A549 (cell line): ENCODE data around the gene LDLRAD4. TPM values are rescaled to one million over a fixed set of nuclear protein-coding genes. Genes with fewer than 3 reads are reported as not detected.

ENCODE experiments used
- ATAC-seq, 2 experiments: fragments of 200-7000 bp in 1 of 2; fragments of >200 bp in 1 of 2; cut with Nextera tagmentation in 1 of 2; cut with Tn5 transposase in 1 of 2; 3 replicates each; pipeline versions ENCODE4 v1.8.0 to v1.9.1; 2018 to 2020; ENCODE audit warnings: mild to moderate bottlenecking in 1 of 2, moderate library complexity in 1 of 2
- CTCF ChIA-PET: fragments of 300-600 bp; sonication (Branson Sonifier 250); formaldehyde crosslinking; extraction: SDS; loops from one replicate; lab custom pipeline; 2021; ENCODE audit warnings: antibody characterized with exemption, inconsistent platforms; lab: Yijun Ruan, JAX
- POLR2A ChIA-PET: fragments of 350-600 bp; formaldehyde crosslinking; extraction: SDS; loops from one replicate; lab custom pipeline; 2021; ENCODE audit warnings: antibody characterized with exemption, inconsistent platforms; lab: Yijun Ruan, JAX
- DNase-seq, 2 experiments: peaks; one replicate each; pipeline versions ENCODE4 v3.0.0 to v3.0.0-alpha.2; 2011 to 2016; ENCODE audit warnings: low read depth in 1 of 2, low spot score in 1 of 2
- FAIRE-seq: peaks from 2 replicates; lab custom pipeline; 2011; peaks lifted over from hg19 to GRCh38; lab: Jason Lieb, UNC
- H3K27ac ChIP-seq, 2 experiments: fragments of >200 bp; sonication (Bioruptor Twin); formaldehyde crosslinking; 3 replicates each; pipeline ENCODE4 v1.5.1; 2016 to 2017
- H3K4me1 ChIP-seq: fragments of >200 bp; sonication (Bioruptor Twin); formaldehyde crosslinking; 3 replicates; pipeline ENCODE4 v1.6.1; 2016
- H3K4me2 ChIP-seq: fragments of >200 bp; sonication (Bioruptor Twin); formaldehyde crosslinking; 3 replicates; pipeline ENCODE4 v1.6.1; 2016
- H3K4me3 ChIP-seq: fragments of >200 bp; sonication (Bioruptor Twin); formaldehyde crosslinking; 3 replicates; pipeline ENCODE4 v1.5.1; 2016
- H3K9me3 ChIP-seq: fragments of >200 bp; sonication (Bioruptor Twin); formaldehyde crosslinking; 3 replicates; pipeline ENCODE4 v1.6.1; 2016
- CBX8 ChIP-seq: fragments of 200-600 bp; sonication (generic); IDR thresholded peaks from 2 replicates; pipeline ENCODE4 v1.6.1; 2016
- CEBPB ChIP-seq, 2 experiments: fragments of >200 bp in 1 of 2; sonication (Bioruptor Twin) in 1 of 2; formaldehyde crosslinking in 1 of 2; IDR thresholded peaks; 2 replicates each; pipeline ENCODE4 v1.6.1; 2012 to 2016
- CHD4 ChIP-seq: fragments of 200-600 bp; sonication (generic); IDR thresholded peaks from 2 replicates; pipeline ENCODE4 v1.6.1; 2016; ENCODE audit warnings: antibody characterized with exemption, mild to moderate bottlenecking, borderline replicate concordance
- EHF ChIP-seq: fragments of 250-450 bp; sonication (Bioruptor Pico); IDR thresholded peaks from 2 replicates; pipeline ENCODE4 v1.5.0; 2020; ENCODE audit warnings: mild to moderate bottlenecking
- ESRRA ChIP-seq: fragments of 150-350 bp; IDR thresholded peaks from 2 replicates; pipeline ENCODE4 v1.6.1; 2014; ENCODE audit warnings: mild to moderate bottlenecking, low read length, borderline replicate concordance
- FOSB ChIP-seq: fragments of 250-450 bp; sonication (Bioruptor Pico); IDR thresholded peaks from 2 replicates; pipeline ENCODE4 v1.5.0; 2020; ENCODE audit warnings: mild to moderate bottlenecking, moderate library complexity
- FOSL2 ChIP-seq, 2 experiments: fragments of 450-650 bp in 1 of 2; fragments of >200 bp in 1 of 2; sonication (Bioruptor Twin) in 1 of 2; formaldehyde crosslinking; IDR thresholded peaks; 2 replicates each; pipeline versions ENCODE4 v1.5.0 to v1.6.1; 2016 to 2020; ENCODE audit warnings: mild to moderate bottlenecking in 1 of 2, moderate library complexity in 1 of 2
- FOXS1 ChIP-seq: fragments of 250-450 bp; sonication (Bioruptor Pico); IDR thresholded peaks from 2 replicates; pipeline ENCODE4 v1.5.0; 2020; ENCODE audit warnings: mild to moderate bottlenecking, moderate library complexity
- GATA3 ChIP-seq: IDR thresholded peaks from 2 replicates; pipeline ENCODE4 v1.6.1; 2012; ENCODE audit warnings: borderline replicate concordance
- HOXB13 ChIP-seq: fragments of 250-450 bp; sonication (Bioruptor Pico); IDR thresholded peaks from 2 replicates; pipeline ENCODE4 v1.5.0; 2020; ENCODE audit warnings: low read depth, mild to moderate bottlenecking, moderate library complexity
- HOXB5 ChIP-seq: fragments of 250-450 bp; sonication (Bioruptor Pico); IDR thresholded peaks from 2 replicates; pipeline ENCODE4 v1.5.0; 2020; ENCODE audit warnings: mild to moderate bottlenecking, moderate library complexity
- JUN ChIP-seq, 2 experiments: fragments of >200 bp; sonication (Bioruptor Twin); formaldehyde crosslinking; IDR thresholded peaks; 2 replicates in 1 of 2; 3 replicates in 1 of 2; pipeline ENCODE4 v1.6.1; 2016 to 2017
- KDM1A ChIP-seq: fragments of 200-600 bp; sonication (generic); IDR thresholded peaks from 2 replicates; pipeline ENCODE4 v1.6.1; 2016; ENCODE audit warnings: low read depth, mild to moderate bottlenecking
- KDM5A ChIP-seq: fragments of 200-600 bp; sonication (generic); IDR thresholded peaks from 2 replicates; pipeline ENCODE4 v1.6.1; 2016; ENCODE audit warnings: antibody characterized with exemption, mild to moderate bottlenecking
- MAFK ChIP-seq: fragments of 450-650 bp; IDR thresholded peaks from 2 replicates; pipeline ENCODE4 v1.6.1; 2014; ENCODE audit not compliant: partially characterized antibody
- NFE2L2 ChIP-seq: fragments of 150-350 bp; conservative IDR thresholded peaks from 2 replicates; pipeline ENCODE4 v1.6.1; 2014; ENCODE audit warnings: low read length
- NR3C1 ChIP-seq: fragments of >200 bp; sonication (Bioruptor Twin); formaldehyde crosslinking; IDR thresholded peaks from 3 replicates; pipeline ENCODE4 v1.6.1; 2017
- PHF8 ChIP-seq: fragments of 200-600 bp; sonication (generic); IDR thresholded peaks from 2 replicates; pipeline ENCODE4 v1.6.1; 2016; ENCODE audit warnings: low read depth, mild to moderate bottlenecking, antibody characterized with exemption, moderate library complexity, borderline replicate concordance
- RARB ChIP-seq: fragments of 250-450 bp; sonication (Bioruptor Pico); IDR thresholded peaks from 2 replicates; pipeline ENCODE4 v1.8.0; 2021; ENCODE audit warnings: mild to moderate bottlenecking, moderate library complexity
- RFX5 ChIP-seq: fragments of 450-650 bp; IDR thresholded peaks from 2 replicates; pipeline ENCODE4 v1.7.1; 2014; ENCODE audit warnings: antibody characterized with exemption, mild to moderate bottlenecking, moderate library complexity
- SREBF2 ChIP-seq: fragments of 450-650 bp; IDR thresholded peaks from 2 replicates; pipeline ENCODE4 v1.6.1; 2014; ENCODE audit warnings: mild to moderate bottlenecking, moderate library complexity
- TFCP2L1 ChIP-seq: fragments of 250-450 bp; sonication (Bioruptor Pico); IDR thresholded peaks from 2 replicates; pipeline ENCODE4 v1.5.0; 2021; ENCODE audit warnings: mild to moderate bottlenecking
- TP53 ChIP-seq: fragments of 250-450 bp; sonication (Bioruptor Pico); IDR thresholded peaks from 2 replicates; pipeline ENCODE4 v1.5.0; 2021; ENCODE audit warnings: mild to moderate bottlenecking, moderate library complexity
- ZC3H11A ChIP-seq: fragments of 450-650 bp; IDR thresholded peaks from 2 replicates; pipeline ENCODE4 v1.6.1; 2014; ENCODE audit warnings: antibody characterized with exemption, mild to moderate bottlenecking
- ZNF302 ChIP-seq: fragments of 250-450 bp; sonication (Bioruptor Pico); IDR thresholded peaks from 2 replicates; pipeline ENCODE4 v1.9.0; 2021; ENCODE audit warnings: inconsistent platforms, mild to moderate bottlenecking, moderate library complexity
- ZSCAN20 ChIP-seq: fragments of 250-450 bp; sonication (Bioruptor Pico); IDR thresholded peaks from 2 replicates; pipeline ENCODE4 v1.8.0; 2022; ENCODE audit warnings: mild to moderate bottlenecking, moderate library complexity
- WGBS: methylation state at CpG from one replicate; pipeline ENCODE4 v1.1.6; 2017; ENCODE audit errors: missing lambda C conversion rate; 5-methylcytosine and 5-hydroxymethylcytosine counted together
- polyA plus RNA-seq, 4 experiments: library from polyadenylated mRNA; depleted of rRNA in 3 of 4; stranded (reverse); fragments of >200 nt; fragmentation: RNase III in 1 of 4; extraction: RNeasy Plus Mini Kit Qiagen cat#74134 plus additional on column Dnase treatment in 1 of 4; gene quantifications; 2 replicates in 3 of 4; 3 replicates in 1 of 4; pipeline ENCODE4 v1.2.3, GENCODE V29; 2011 to 2017
- TF ChIP-seq, protein P1 (sequence below): IDR thresholded peaks from 2 replicates; pipeline ENCODE4 v1.6.1; 2012
- TF ChIP-seq, protein P2 (sequence below): fragments of >200 bp; sonication (Bioruptor Twin); formaldehyde crosslinking; IDR thresholded peaks from 2 replicates; pipeline ENCODE4 v1.6.1; 2016
- TF ChIP-seq, protein P3 (sequence below): fragments of >200 bp; sonication (Bioruptor Twin); formaldehyde crosslinking; IDR thresholded peaks from 3 replicates; pipeline ENCODE4 v1.5.1; 2016
- TF ChIP-seq, protein P4 (sequence below): IDR thresholded peaks from 2 replicates; pipeline ENCODE4 v1.6.1; 2012
- TF ChIP-seq, protein P5 (sequence below): IDR thresholded peaks from 2 replicates; pipeline ENCODE4 v1.6.1; 2012; ENCODE audit warnings: low read depth, borderline replicate concordance

The LDLRAD4 gene
- polyA plus RNA-seq, 2 of the 4 experiments (the other 2 are of a cell fraction), result 5.2 to 7.6 TPM

DNA sequence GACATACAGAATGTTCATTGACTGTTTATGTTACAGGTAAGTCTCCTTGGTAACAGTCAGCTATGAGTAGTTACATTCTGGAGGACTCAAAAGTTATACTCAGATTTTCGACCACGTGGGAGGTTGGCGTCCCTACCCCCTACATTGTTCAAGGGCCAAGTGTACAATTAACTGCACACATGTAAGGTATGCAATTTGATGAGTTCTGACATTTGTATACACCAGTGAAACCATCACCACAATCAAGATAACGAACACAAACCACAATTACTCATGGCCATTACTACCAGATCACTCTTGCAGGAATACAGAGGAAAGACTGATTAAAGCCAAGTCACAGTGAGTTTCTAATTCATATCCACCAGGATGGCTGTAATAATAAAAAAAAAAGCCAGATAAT, 39.6 kb upstream of the LDLRAD4 start:
- ChIA-PET CTCF (no interaction called here), POLR2A (no interaction called here)
- Histone ChIP-seq H3K27ac (no peak overlapping the region), H3K4me3 (no peak overlapping the region)
- no peak for FAIRE-seq
- TF ChIP-seq, protein P1, sequence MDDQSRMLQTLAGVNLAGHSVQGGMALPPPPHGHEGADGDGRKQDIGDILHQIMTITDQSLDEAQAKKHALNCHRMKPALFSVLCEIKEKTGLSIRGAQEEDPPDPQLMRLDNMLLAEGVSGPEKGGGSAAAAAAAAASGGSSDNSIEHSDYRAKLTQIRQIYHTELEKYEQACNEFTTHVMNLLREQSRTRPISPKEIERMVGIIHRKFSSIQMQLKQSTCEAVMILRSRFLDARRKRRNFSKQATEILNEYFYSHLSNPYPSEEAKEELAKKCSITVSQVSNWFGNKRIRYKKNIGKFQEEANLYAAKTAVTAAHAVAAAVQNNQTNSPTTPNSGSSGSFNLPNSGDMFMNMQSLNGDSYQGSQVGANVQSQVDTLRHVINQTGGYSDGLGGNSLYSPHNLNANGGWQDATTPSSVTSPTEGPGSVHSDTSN, result no peak
- TF ChIP-seq TP53 (CRISPR knock-in tag) (no peak), PHF8 (no peak), CEBPB (IDR thresholded peaks at IDR 0.05) (no peak), ZC3H11A (no peak), CHD4 (no peak), HOXB13 (CRISPR knock-in tag) (no peak), FOSL2 (IDR thresholded peaks at IDR 0.05) (no peak), FOSL2 (CRISPR knock-in tag; IDR thresholded peaks at IDR 0.05) (no peak), FOXS1 (CRISPR knock-in tag) (no peak), NFE2L2 (no peak), KDM1A (no peak), ZNF302 (CRISPR knock-in tag) (no peak), ESRRA (no peak), JUN (IDR thresholded peaks at IDR 0.05) (no peak), KDM5A (no peak), NR3C1 (no peak)
- TF ChIP-seq, protein P2, sequence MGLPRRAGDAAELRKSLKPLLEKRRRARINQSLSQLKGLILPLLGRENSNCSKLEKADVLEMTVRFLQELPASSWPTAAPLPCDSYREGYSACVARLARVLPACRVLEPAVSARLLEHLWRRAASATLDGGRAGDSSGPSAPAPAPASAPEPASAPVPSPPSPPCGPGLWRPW, result no peak
- TF ChIP-seq, all 56 proteins: peak for 0
- H3K4me2 ChIP-seq, result no peak overlapping the region
- DNase-seq (no peak), ATAC-seq (no peak)
- 65% methylated on average over 4 of the region's 4 CpGs for WGBS
- no peaks in the 10 kb centered on the region for H3K4me1 ChIP-seq
- H3K9me3 ChIP-seq, result no peaks in the 10 kb centered on the region

DNA sequence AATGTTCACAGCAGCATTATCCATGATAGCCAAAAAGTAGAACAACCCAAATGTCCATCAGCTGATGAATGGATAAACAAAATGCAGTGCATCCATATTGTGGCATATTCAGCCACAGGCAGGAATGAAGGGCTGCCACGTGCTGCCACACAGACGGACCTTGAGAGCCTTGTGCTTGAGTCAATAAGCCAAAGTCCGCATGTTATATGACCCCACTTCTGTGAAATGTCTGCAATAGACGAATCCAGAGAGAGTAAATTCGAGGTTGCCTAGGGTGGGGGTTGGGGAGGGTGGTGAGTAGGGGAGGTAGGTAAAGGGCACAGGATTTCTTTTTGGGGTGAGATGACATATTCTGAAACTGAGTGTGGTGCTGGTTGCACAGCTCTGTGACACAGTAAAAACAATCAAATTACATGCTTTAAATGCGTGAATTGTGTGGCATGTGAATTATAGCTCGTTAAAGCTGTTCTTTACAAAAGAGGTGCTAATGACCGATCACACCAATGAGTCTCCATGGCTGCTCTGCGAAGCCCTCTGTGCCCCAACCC, 38.9 kb upstream of the LDLRAD4 start:
- no peak overlapping the region for H3K4me3 ChIP-seq
- FAIRE-seq (no peak), ATAC-seq (no peak), DNase-seq (no peak)
- POLR2A ChIA-PET, result no interaction called here
- CTCF ChIA-PET, result no interaction called here
- H3K4me2 ChIP-seq, result no peak overlapping the region
- 50% methylated on average over 9 of the region's 9 CpGs for WGBS
- no peak overlapping the region for H3K27ac ChIP-seq
- H3K9me3 ChIP-seq, result no peaks in the 10 kb centered on the region
- no peak for TF ChIP-seq RARB (CRISPR knock-in tag)
- no peak for TF ChIP-seq GATA3
- TF ChIP-seq FOSL2 (IDR thresholded peaks at IDR 0.05), result no peak
- TF ChIP-seq FOSL2 (CRISPR knock-in tag; IDR thresholded peaks at IDR 0.05), result no peak
- no peak for TF ChIP-seq CEBPB (IDR thresholded peaks at IDR 0.05)
- TF ChIP-seq KDM5A, result no peak
- TF ChIP-seq SREBF2, result no peak
- TF ChIP-seq PHF8, result no peak
- TF ChIP-seq, protein P3, sequence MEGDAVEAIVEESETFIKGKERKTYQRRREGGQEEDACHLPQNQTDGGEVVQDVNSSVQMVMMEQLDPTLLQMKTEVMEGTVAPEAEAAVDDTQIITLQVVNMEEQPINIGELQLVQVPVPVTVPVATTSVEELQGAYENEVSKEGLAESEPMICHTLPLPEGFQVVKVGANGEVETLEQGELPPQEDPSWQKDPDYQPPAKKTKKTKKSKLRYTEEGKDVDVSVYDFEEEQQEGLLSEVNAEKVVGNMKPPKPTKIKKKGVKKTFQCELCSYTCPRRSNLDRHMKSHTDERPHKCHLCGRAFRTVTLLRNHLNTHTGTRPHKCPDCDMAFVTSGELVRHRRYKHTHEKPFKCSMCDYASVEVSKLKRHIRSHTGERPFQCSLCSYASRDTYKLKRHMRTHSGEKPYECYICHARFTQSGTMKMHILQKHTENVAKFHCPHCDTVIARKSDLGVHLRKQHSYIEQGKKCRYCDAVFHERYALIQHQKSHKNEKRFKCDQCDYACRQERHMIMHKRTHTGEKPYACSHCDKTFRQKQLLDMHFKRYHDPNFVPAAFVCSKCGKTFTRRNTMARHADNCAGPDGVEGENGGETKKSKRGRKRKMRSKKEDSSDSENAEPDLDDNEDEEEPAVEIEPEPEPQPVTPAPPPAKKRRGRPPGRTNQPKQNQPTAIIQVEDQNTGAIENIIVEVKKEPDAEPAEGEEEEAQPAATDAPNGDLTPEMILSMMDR, result no peak
- TF ChIP-seq TFCP2L1 (CRISPR knock-in tag), result no peak
- no peak for TF ChIP-seq RFX5
- TF ChIP-seq FOSB (CRISPR knock-in tag), result no peak
- TF ChIP-seq TP53 (CRISPR knock-in tag), result no peak
- TF ChIP-seq EHF (CRISPR knock-in tag), result no peak
- TF ChIP-seq, protein P4, sequence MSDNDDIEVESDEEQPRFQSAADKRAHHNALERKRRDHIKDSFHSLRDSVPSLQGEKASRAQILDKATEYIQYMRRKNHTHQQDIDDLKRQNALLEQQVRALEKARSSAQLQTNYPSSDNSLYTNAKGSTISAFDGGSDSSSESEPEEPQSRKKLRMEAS, result no peak
- TF ChIP-seq MAFK, result no peak
- TF ChIP-seq ZSCAN20 (CRISPR knock-in tag), result no peak
- TF ChIP-seq HOXB5 (CRISPR knock-in tag), result no peak
- TF ChIP-seq, protein P5, sequence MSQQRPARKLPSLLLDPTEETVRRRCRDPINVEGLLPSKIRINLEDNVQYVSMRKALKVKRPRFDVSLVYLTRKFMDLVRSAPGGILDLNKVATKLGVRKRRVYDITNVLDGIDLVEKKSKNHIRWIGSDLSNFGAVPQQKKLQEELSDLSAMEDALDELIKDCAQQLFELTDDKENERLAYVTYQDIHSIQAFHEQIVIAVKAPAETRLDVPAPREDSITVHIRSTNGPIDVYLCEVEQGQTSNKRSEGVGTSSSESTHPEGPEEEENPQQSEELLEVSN, result no peak
- no peak for TF ChIP-seq NFE2L2
- no peak for TF ChIP-seq CBX8
- no peaks in the 10 kb centered on the region for H3K4me1 ChIP-seq
